IPS-15b (cell line): Measurements from ENCODE around the gene CGNL1.

ENCODE experiments used
- H3K27me3 ChIP-seq: one replicate; pipeline ENCODE4 v1.6.1; 2013; ENCODE audit warnings: low read length; ENCODE audit not compliant: control insufficient read depth, insufficient read depth
- H3K36me3 ChIP-seq: one replicate; pipeline ENCODE4 v1.6.1; 2013; ENCODE audit warnings: low read length; ENCODE audit not compliant: control insufficient read depth, insufficient read depth
- H3K4me1 ChIP-seq: one replicate; pipeline ENCODE4 v1.6.1; 2013; ENCODE audit warnings: mild to moderate bottlenecking, low read length; ENCODE audit not compliant: control insufficient read depth, insufficient read depth
- H3K4me3 ChIP-seq: one replicate; pipeline ENCODE4 v1.5.1; 2013; ENCODE audit warnings: low read depth, low read length
- H3K9ac ChIP-seq: one replicate; pipeline ENCODE4 v1.6.1; 2013; ENCODE audit warnings: low read depth, mild to moderate bottlenecking, low read length
- H3K9me3 ChIP-seq: one replicate; pipeline ENCODE4 v1.6.1; 2013; ENCODE audit warnings: mild to moderate bottlenecking, low read length; ENCODE audit not compliant: control insufficient read depth, insufficient read depth

The CGNL1 gene

GRCh38 chr15:57494581-57494980 is 118.3 kb downstream of the CGNL1 start:
- Histone ChIP-seq H3K36me3 (no peaks in the 10 kb centered on the region), H3K27me3 (no peaks in the 10 kb centered on the region), H3K9ac (no peak overlapping the region), H3K4me3 (no peak overlapping the region), H3K9me3 (no peaks in the 10 kb centered on the region), H3K4me1 (no peaks in the 10 kb centered on the region)

- H3K36me3 ChIP-seq = no peaks in the 10 kb centered on the region
- H3K4me1 ChIP-seq = no peaks in the 10 kb centered on the region
- H3K9ac ChIP-seq = no peak overlapping the region
- H3K4me3 ChIP-seq = no peak overlapping the region
- H3K27me3 ChIP-seq = no peaks in the 10 kb centered on the region
- H3K9me3 ChIP-seq = no peaks in the 10 kb centered on the region
Measured at GRCh38 chr15:57495041-57495440, 118.7 kb downstream of the CGNL1 start.

- Histone ChIP-seq H3K9me3 (no peaks in the 10 kb centered on the region), H3K9ac (no peak overlapping the region)
Measured at GRCh38 chr15:57495554-57496165, 119.4 kb downstream of the CGNL1 start.

GRCh38 chr15:57496594-57496945 is 120.3 kb downstream of the CGNL1 start:
- no peaks in the 10 kb centered on the region for H3K4me1 ChIP-seq
- no peaks in the 10 kb centered on the region for H3K27me3 ChIP-seq
- no peak overlapping the region for H3K9ac ChIP-seq

More at GRCh38 chr15:57495554-57496165, 119.4 kb downstream of the CGNL1 start:
- no peaks in the 10 kb centered on the region for H3K36me3 ChIP-seq
- no peaks in the 10 kb centered on the region for H3K4me1 ChIP-seq
- no peak overlapping the region for H3K4me3 ChIP-seq
- no peaks in the 10 kb centered on the region for H3K27me3 ChIP-seq

GRCh38 chr15:57496946-57497869 is 120.9 kb downstream of the CGNL1 start:
- H3K27me3 ChIP-seq = no peaks in the 10 kb centered on the region
- no peak overlapping the region for H3K4me3 ChIP-seq
- no peaks in the 10 kb centered on the region for H3K4me1 ChIP-seq
- no peak overlapping the region for H3K9ac ChIP-seq
- H3K36me3 ChIP-seq = no peaks in the 10 kb centered on the region
- H3K9me3 ChIP-seq = no peaks in the 10 kb centered on the region

More at GRCh38 chr15:57496594-57496945, 120.3 kb downstream of the CGNL1 start:
- H3K4me3 ChIP-seq = no peak overlapping the region
- H3K36me3 ChIP-seq = no peaks in the 10 kb centered on the region
- H3K9me3 ChIP-seq = no peaks in the 10 kb centered on the region

GRCh38 chr15:57500256-57500655 is 124.0 kb downstream of the CGNL1 start:
- Histone ChIP-seq H3K4me3 (no peak overlapping the region), H3K36me3 (no peaks in the 10 kb centered on the region), H3K9ac (no peak overlapping the region), H3K27me3 (no peaks in the 10 kb centered on the region), H3K4me1 (no peaks in the 10 kb centered on the region), H3K9me3 (no peaks in the 10 kb centered on the region)

- Histone ChIP-seq H3K4me3 (no peak overlapping the region), H3K4me1 (peaks cover 5% of the 10 kb centered on the region), H3K27me3 (no peaks in the 10 kb centered on the region), H3K36me3 (no peaks in the 10 kb centered on the region), H3K9me3 (no peaks in the 10 kb centered on the region), H3K9ac (no peak overlapping the region)
Measured at GRCh38 chr15:57500979-57501576, 124.8 kb downstream of the CGNL1 start.

- Histone ChIP-seq H3K4me1 (peaks cover 8% of the 10 kb centered on the region), H3K27me3 (no peaks in the 10 kb centered on the region), H3K9ac (no peak overlapping the region), H3K9me3 (no peaks in the 10 kb centered on the region), H3K36me3 (no peaks in the 10 kb centered on the region), H3K4me3 (no peak overlapping the region)
Measured at GRCh38 chr15:57502116-57502515, 125.8 kb downstream of the CGNL1 start.

- H3K4me1 ChIP-seq = peaks cover 8% of the 10 kb centered on the region
- no peaks in the 10 kb centered on the region for H3K27me3 ChIP-seq
- no peaks in the 10 kb centered on the region for H3K36me3 ChIP-seq
- no peaks in the 10 kb centered on the region for H3K9me3 ChIP-seq
- no peak overlapping the region for H3K4me3 ChIP-seq
- no peak overlapping the region for H3K9ac ChIP-seq
Measured at GRCh38 chr15:57503051-57503702, 126.9 kb downstream of the CGNL1 start.

- H3K4me3 ChIP-seq = no peak overlapping the region
- H3K27me3 ChIP-seq = no peaks in the 10 kb centered on the region
- no peaks in the 10 kb centered on the region for H3K36me3 ChIP-seq
- no peaks in the 10 kb centered on the region for H3K9me3 ChIP-seq
- H3K9ac ChIP-seq = no peak overlapping the region
- peaks cover 8% of the 10 kb centered on the region for H3K4me1 ChIP-seq
Measured at GRCh38 chr15:57503911-57504598, 127.8 kb downstream of the CGNL1 start.

GRCh38 chr15:57504599-57504940 is 128.3 kb downstream of the CGNL1 start:
- H3K9ac ChIP-seq = no peak overlapping the region
- H3K9me3 ChIP-seq = no peaks in the 10 kb centered on the region
- no peaks in the 10 kb centered on the region for H3K36me3 ChIP-seq
- H3K4me1 ChIP-seq = peaks cover 8% of the 10 kb centered on the region
- no peaks in the 10 kb centered on the region for H3K27me3 ChIP-seq
- no peak overlapping the region for H3K4me3 ChIP-seq
